ENCODE data around the gene PPP1CC.
A peak's percentile ranks its signal among the peaks of the same experiment; 100 is the strongest.

The PPP1CC gene

GRCh38 chr12:110754101-110754793, 11.6 kb upstream of the PPP1CC start:
- no peak overlapping the region for H3K27ac ChIP-seq
- no peaks in the 10 kb centered on the region for H3K4me1 ChIP-seq (ENCODE audit: control insufficient read depth in 1 of 2, insufficient read depth in 1 of 2, low read depth in 1 of 2, low read length in 1 of 2)
- no peaks in the 10 kb centered on the region for H3K36me3 ChIP-seq
- H3K27me3 ChIP-seq = no peaks in the 10 kb centered on the region
- TF ChIP-seq CTCF (IDR thresholded peaks at IDR 0.05) = no peak
- H3K4me3 ChIP-seq (ENCODE audit: low read depth in 1 of 2, low read length in 1 of 2) = no peak overlapping the region
- H3K9me3 ChIP-seq = no peaks in the 10 kb centered on the region

- TF ChIP-seq CTCF (IDR thresholded peaks at IDR 0.05) = no peak
- Histone ChIP-seq H3K27me3 (no peaks in the 10 kb centered on the region), H3K27ac (no peak overlapping the region), H3K4me3 (ENCODE audit: low read depth in 1 of 2, low read length in 1 of 2) (no peak overlapping the region), H3K4me1 (ENCODE audit: control insufficient read depth in 1 of 2, insufficient read depth in 1 of 2, low read depth in 1 of 2, low read length in 1 of 2) (no peaks in the 10 kb centered on the region), H3K9me3 (no peaks in the 10 kb centered on the region), H3K36me3 (no peaks in the 10 kb centered on the region)
Measured at GRCh38 chr12:110750784-110751461, 8.2 kb upstream of the PPP1CC start.

- no peak for TF ChIP-seq CTCF (IDR thresholded peaks at IDR 0.05)
- H3K4me3 ChIP-seq (ENCODE audit: low read depth in 1 of 2, low read length in 1 of 2) = no peak overlapping the region
- H3K4me1 ChIP-seq (ENCODE audit: control insufficient read depth in 1 of 2, insufficient read depth in 1 of 2, low read depth in 1 of 2, low read length in 1 of 2) = peaks cover 7 to 9% of the 10 kb centered on the region in 2 experiments
- H3K36me3 ChIP-seq = no peaks in the 10 kb centered on the region
- no peaks in the 10 kb centered on the region for H3K9me3 ChIP-seq
- H3K27me3 ChIP-seq = no peaks in the 10 kb centered on the region
- no peak overlapping the region for H3K27ac ChIP-seq
Measured at GRCh38 chr12:110746550-110746949, 3.9 kb upstream of the PPP1CC start.

- H3K9me3 ChIP-seq = no peaks in the 10 kb centered on the region
- H3K27me3 ChIP-seq = no peaks in the 10 kb centered on the region
- no peaks in the 10 kb centered on the region for H3K36me3 ChIP-seq
- H3K27ac ChIP-seq = no peak overlapping the region
- H3K4me3 ChIP-seq (ENCODE audit: low read depth in 1 of 2, low read length in 1 of 2) = no peak overlapping the region
- peaks cover 16 to 17% of the 10 kb centered on the region in 2 experiments for H3K4me1 ChIP-seq (ENCODE audit: control insufficient read depth in 1 of 2, insufficient read depth in 1 of 2, low read depth in 1 of 2, low read length in 1 of 2)
- no peak for TF ChIP-seq CTCF (IDR thresholded peaks at IDR 0.05)
Measured at GRCh38 chr12:110745542-110746284, 3.0 kb upstream of the PPP1CC start.

- peak overlapping the region; percentile 24 for H3K27ac ChIP-seq
- H3K9me3 ChIP-seq = no peaks in the 10 kb centered on the region
- no peak for TF ChIP-seq CTCF (IDR thresholded peaks at IDR 0.05)
- H3K27me3 ChIP-seq = no peaks in the 10 kb centered on the region
- H3K36me3 ChIP-seq = no peaks in the 10 kb centered on the region
- peaks cover 19% of the 10 kb centered on the region in 2 experiments for H3K4me1 ChIP-seq (ENCODE audit: control insufficient read depth in 1 of 2, insufficient read depth in 1 of 2, low read depth in 1 of 2, low read length in 1 of 2)
- H3K4me3 ChIP-seq (ENCODE audit: low read depth in 1 of 2, low read length in 1 of 2) = no peak overlapping the region
Measured at GRCh38 chr12:110744601-110745264, 2.0 kb upstream of the PPP1CC start.
